ENCODE measurements around the gene ZNF576. TPM values are rescaled to one million over a fixed set of nuclear protein-coding genes. Genes with fewer than 3 reads are reported as not detected.
"Not testable (repeated sequence)": the region's sequence is repeated elsewhere in the genome, so short reads cannot be mapped to it uniquely, and the experiment has no call there.

Gene ZNF576
- total RNA-seq, 2 donors from 2014 or later: 4.6 to 20.2 TPM

GRCh38 chr19:43586346-43586745 lies 10.0 kb upstream of the ZNF576 start:
- no peak overlapping the region for H3K4me3 ChIP-seq
- H3K4me1 ChIP-seq (ENCODE audit: control insufficient read depth in 1 of 2, low read depth in 2 of 2): peaks cover under 1 to 13% of the 10 kb centered on the region in 2 donors
- ATAC-seq (ENCODE audit: insufficient number of reproducible peaks, low FRiP score, low read depth): no peak
- peaks cover 5% of the 10 kb centered on the region for H3K36me3 ChIP-seq
- no peak for TF ChIP-seq CTCF (IDR thresholded peaks at IDR 0.05)
- no peak for DNase-seq (ENCODE audit: low spot score)
- no peaks in the 10 kb centered on the region for H3K9me3 ChIP-seq
- no peak overlapping the region for H3K27ac ChIP-seq
- H3K27me3 ChIP-seq (replicated peaks; ENCODE audit: insufficient read depth): no peaks in the 10 kb centered on the region

DNA sequence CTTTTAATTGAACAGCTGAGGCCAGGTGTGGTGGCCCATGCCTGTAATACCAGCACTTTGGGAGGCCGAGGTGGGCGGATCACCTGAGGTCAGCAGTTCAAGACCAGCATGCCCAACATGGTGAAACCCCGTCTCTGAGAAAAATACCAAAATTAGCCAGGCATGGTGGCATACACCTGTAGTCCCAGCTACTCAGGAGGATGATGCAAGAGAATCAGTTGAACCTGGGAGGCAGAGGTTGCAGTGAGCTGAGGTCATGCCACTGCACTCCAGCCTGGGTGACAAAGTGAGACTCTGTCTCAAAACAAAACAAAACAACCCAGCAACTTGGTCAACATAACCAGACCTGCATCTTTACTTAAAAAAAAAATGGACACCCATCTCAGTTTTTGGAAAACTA lies 9.4 kb upstream of the ZNF576 start:
- not testable (repeated sequence) for DNase-seq (ENCODE audit: low spot score); H3K27ac ChIP-seq; H3K9me3 ChIP-seq; H3K36me3 ChIP-seq; H3K4me3 ChIP-seq; H3K4me1 ChIP-seq (ENCODE audit: control insufficient read depth in 1 of 2, low read depth in 2 of 2); ATAC-seq (ENCODE audit: insufficient number of reproducible peaks, low FRiP score, low read depth); H3K27me3 ChIP-seq (replicated peaks; ENCODE audit: insufficient read depth)

GRCh38 chr19:43589277-43589676 lies 7.1 kb upstream of the ZNF576 start:
- ATAC-seq (ENCODE audit: insufficient number of reproducible peaks, low FRiP score, low read depth): no peak
- no peak for TF ChIP-seq CTCF (IDR thresholded peaks at IDR 0.05)
- no peak overlapping the region for H3K4me3 ChIP-seq
- H3K27ac ChIP-seq: no peak overlapping the region
- H3K36me3 ChIP-seq: peaks cover 27% of the 10 kb centered on the region
- no peaks in the 10 kb centered on the region for H3K9me3 ChIP-seq
- no peak for DNase-seq (ENCODE audit: low spot score)
- H3K4me1 ChIP-seq (ENCODE audit: control insufficient read depth in 1 of 2, low read depth in 2 of 2): peaks cover 6 to 12% of the 10 kb centered on the region in 2 donors
- no peaks in the 10 kb centered on the region for H3K27me3 ChIP-seq (replicated peaks; ENCODE audit: insufficient read depth)

DNA sequence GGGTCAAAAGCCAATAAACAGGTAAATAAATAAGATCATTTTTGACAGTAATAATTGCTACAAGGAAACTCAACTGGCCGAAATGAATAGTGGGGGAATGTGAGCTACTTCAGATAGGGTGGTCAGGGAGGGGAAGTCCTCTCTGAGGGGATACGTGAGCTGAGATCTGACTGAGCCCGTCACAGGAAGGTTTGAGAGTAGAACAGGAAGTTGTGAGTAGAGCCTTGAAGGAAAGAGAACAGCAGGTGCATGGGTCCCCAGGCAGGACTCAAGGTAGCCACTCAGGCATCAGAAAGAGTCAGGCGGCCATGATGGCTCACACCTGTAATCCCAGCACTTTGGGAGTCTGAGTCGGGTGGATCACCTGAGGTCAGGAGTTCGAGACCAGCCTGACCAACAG lies 6.7 kb upstream of the ZNF576 start:
- DNase-seq (ENCODE audit: low spot score): no peak

GRCh38 chr19:43591904-43592772 lies 4.3 kb upstream of the ZNF576 start:
- H3K4me3 ChIP-seq: no peak overlapping the region
- H3K4me1 ChIP-seq (ENCODE audit: control insufficient read depth in 1 of 2, low read depth in 2 of 2): peaks cover 17 to 31% of the 10 kb centered on the region in 2 donors
- TF ChIP-seq CTCF (IDR thresholded peaks at IDR 0.05): no peak
- no peaks in the 10 kb centered on the region for H3K9me3 ChIP-seq
- no peak for DNase-seq (ENCODE audit: low spot score)
- no peak for ATAC-seq (ENCODE audit: insufficient number of reproducible peaks, low FRiP score, low read depth)
- no peak overlapping the region for H3K27ac ChIP-seq
- H3K36me3 ChIP-seq: peaks cover 27% of the 10 kb centered on the region
- no peaks in the 10 kb centered on the region for H3K27me3 ChIP-seq (replicated peaks; ENCODE audit: insufficient read depth)

More for the DNA sequence above, 6.7 kb upstream of the ZNF576 start:
- Histone ChIP-seq H3K4me3 (no peak overlapping the region), H3K9me3 (no peaks in the 10 kb centered on the region), H3K36me3 (peaks cover 27% of the 10 kb centered on the region), H3K4me1 (ENCODE audit: control insufficient read depth in 1 of 2, low read depth in 2 of 2) (peaks cover 10 to 16% of the 10 kb centered on the region in 2 donors), H3K27me3 (replicated peaks; ENCODE audit: insufficient read depth) (no peaks in the 10 kb centered on the region), H3K27ac (no peak overlapping the region)
- ATAC-seq (ENCODE audit: insufficient number of reproducible peaks, low FRiP score, low read depth): no peak
- TF ChIP-seq CTCF (IDR thresholded peaks at IDR 0.05): no peak

Measured in thoracic aorta (tissue), 2 donors.